Activated CD8-positive, alpha-beta memory T cell treated with anti-CD3 and anti-CD28 coated beads for 1 hour (primary cell): ENCODE data around the gene NARF.

Experiments
- DNase-seq, 2 donors: peaks; one replicate each; pipeline ENCODE4 v3.0.0-alpha.2; 2020; ENCODE audit warnings: low read depth in 1 of 2; ENCODE audit errors: extremely low read depth in 1 of 2

NARF gene

GRCh38 chr17:82470065-82470464 lies 11.5 kb downstream of the NARF start:
- no peak for DNase-seq

GRCh38 chr17:82474223-82475010 lies 15.9 kb downstream of the NARF start:
- DNase-seq, result no peak

- DNase-seq, result no peak
These were observed 16.9 kb downstream of the NARF start for GRCh38 chr17:82475458-82475857.

- no peak for DNase-seq
These were observed 19.4 kb downstream of the NARF start for GRCh38 chr17:82477934-82478333.

- DNase-seq, result no peak
These were observed 21.1 kb downstream of the NARF start for GRCh38 chr17:82479602-82480001.

GRCh38 chr17:82480318-82480717 lies 21.8 kb downstream of the NARF start:
- no peak for DNase-seq

- no peak for DNase-seq
These were observed 24.7 kb downstream of the NARF start for GRCh38 chr17:82483204-82483660.

GRCh38 chr17:82483836-82484235 lies 25.3 kb downstream of the NARF start:
- DNase-seq, result no peak

- DNase-seq, result no peak
These were observed 27.9 kb downstream of the NARF start for GRCh38 chr17:82486231-82487094.

GRCh38 chr17:82487910-82488309 lies 29.4 kb downstream of the NARF start:
- no peak for DNase-seq

GRCh38 chr17:82489117-82489516 lies 30.6 kb downstream of the NARF start:
- no peak for DNase-seq

GRCh38 chr17:82489851-82490511 lies 31.4 kb downstream of the NARF start:
- no peak for DNase-seq

- DNase-seq, result no peak
These were observed 32.1 kb downstream of the NARF start for GRCh38 chr17:82490512-82491195.

- DNase-seq, result no peak
These were observed 32.6 kb downstream of the NARF start for GRCh38 chr17:82491196-82491530.

GRCh38 chr17:82491533-82491932 lies 33.0 kb downstream of the NARF start:
- DNase-seq, result no peak

- no peak for DNase-seq
These were observed 34.2 kb downstream of the NARF start for GRCh38 chr17:82492643-82493225.

- DNase-seq, result no peak
These were observed 34.8 kb downstream of the NARF start for GRCh38 chr17:82493226-82493781.

GRCh38 chr17:82494236-82495055 lies 35.9 kb downstream of the NARF start:
- peak; percentile 75 to 78 for DNase-seq

GRCh38 chr17:82495844-82496528 lies 37.4 kb downstream of the NARF start:
- DNase-seq, result no peak
